ENCODE data around the gene MAP4K5.

DNA sequence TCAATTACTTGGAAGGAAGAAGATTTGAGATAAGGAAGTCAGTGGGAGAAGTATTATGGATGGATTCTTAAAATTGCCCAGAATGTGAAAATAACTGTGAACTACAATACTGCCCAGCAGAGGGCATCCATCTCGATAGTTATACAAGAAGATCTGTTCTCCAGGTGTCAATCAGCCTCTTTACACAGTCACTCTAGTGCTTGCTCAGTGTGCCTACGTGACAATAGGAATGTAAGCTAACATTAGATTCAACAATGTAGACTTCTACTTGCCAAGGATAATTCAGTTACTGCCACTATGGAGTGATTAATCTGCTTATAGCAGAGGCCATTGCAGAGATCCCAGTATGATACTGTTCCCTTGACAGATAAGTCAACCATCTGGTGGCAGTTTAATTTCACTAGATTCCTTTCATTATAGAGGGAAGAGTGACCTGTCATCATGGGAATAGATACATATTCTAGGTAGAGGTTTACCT, 10.6 kb upstream of the MAP4K5 start:
- TF ChIP-seq, protein P1, sequence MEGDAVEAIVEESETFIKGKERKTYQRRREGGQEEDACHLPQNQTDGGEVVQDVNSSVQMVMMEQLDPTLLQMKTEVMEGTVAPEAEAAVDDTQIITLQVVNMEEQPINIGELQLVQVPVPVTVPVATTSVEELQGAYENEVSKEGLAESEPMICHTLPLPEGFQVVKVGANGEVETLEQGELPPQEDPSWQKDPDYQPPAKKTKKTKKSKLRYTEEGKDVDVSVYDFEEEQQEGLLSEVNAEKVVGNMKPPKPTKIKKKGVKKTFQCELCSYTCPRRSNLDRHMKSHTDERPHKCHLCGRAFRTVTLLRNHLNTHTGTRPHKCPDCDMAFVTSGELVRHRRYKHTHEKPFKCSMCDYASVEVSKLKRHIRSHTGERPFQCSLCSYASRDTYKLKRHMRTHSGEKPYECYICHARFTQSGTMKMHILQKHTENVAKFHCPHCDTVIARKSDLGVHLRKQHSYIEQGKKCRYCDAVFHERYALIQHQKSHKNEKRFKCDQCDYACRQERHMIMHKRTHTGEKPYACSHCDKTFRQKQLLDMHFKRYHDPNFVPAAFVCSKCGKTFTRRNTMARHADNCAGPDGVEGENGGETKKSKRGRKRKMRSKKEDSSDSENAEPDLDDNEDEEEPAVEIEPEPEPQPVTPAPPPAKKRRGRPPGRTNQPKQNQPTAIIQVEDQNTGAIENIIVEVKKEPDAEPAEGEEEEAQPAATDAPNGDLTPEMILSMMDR (optimal IDR thresholded peaks at IDR 0.05 in 1 of 3, IDR thresholded peaks at IDR 0.05 in 1 of 3, conservative IDR thresholded peaks at IDR 0.05 in 1 of 3; ENCODE audit: extremely low read depth in 1 of 3, insufficient read depth in 2 of 3, low read length in 3 of 3), result peak; percentile 43 to 65 (median 50)
- TF ChIP-seq EZH2 (IDR thresholded peaks at IDR 0.05; ENCODE audit: low read length), result no peak

All from keratinocyte (primary cell).